Ammon's horn (tissue), 1 donor: ENCODE measurements around the gene ANTKMT.

Source experiments
- DNase-seq: peaks from one replicate; pipeline ENCODE4 v3.0.0-alpha.2; 2016; ENCODE audit warnings: low spot score

The ANTKMT gene

DNA sequence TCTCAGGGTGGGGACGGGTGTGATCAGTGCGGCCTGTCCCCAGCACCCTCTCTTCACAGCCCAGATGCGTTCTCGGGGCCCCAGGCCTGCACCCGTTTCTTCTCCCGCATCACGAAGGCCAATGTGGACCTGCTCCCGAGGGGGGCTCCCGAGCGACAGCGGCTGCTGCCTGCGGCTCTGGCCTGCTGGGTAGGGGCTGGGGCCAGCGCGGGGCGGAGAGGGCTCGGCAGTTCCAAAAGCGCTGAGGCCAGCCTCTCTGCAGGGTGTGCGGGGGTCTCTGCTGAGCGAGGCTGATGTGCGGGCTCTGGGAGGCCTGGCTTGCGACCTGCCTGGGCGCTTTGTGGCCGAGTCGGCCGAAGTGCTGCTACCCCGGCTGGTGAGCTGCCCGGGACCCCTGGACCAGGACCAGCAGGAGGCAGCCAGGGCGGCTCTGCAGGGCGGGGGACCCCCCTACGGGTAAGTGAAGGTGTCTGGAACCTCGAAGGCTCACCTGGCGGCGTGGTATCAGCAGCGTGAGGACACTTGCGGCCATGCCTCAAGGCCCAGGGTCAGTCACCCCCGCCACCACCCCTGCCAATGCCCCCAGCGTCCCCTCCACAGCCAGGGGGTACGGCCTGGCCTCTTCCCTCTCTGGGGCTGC is 44.0 kb downstream of the ANTKMT start:
- no peak for DNase-seq

DNA sequence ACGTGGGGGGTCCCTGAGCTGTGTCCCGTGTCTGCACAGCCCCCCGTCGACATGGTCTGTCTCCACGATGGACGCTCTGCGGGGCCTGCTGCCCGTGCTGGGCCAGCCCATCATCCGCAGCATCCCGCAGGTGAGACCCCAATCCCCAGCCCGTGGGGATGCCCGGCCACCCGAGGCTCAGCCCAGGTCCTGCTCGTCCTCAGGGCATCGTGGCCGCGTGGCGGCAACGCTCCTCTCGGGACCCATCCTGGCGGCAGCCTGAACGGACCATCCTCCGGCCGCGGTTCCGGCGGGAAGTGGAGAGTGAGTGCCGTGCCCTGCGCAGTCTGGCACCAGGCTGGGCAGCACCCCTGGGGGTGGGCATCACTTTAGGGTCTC is 44.5 kb downstream of the ANTKMT start:
- DNase-seq: no peak

DNA sequence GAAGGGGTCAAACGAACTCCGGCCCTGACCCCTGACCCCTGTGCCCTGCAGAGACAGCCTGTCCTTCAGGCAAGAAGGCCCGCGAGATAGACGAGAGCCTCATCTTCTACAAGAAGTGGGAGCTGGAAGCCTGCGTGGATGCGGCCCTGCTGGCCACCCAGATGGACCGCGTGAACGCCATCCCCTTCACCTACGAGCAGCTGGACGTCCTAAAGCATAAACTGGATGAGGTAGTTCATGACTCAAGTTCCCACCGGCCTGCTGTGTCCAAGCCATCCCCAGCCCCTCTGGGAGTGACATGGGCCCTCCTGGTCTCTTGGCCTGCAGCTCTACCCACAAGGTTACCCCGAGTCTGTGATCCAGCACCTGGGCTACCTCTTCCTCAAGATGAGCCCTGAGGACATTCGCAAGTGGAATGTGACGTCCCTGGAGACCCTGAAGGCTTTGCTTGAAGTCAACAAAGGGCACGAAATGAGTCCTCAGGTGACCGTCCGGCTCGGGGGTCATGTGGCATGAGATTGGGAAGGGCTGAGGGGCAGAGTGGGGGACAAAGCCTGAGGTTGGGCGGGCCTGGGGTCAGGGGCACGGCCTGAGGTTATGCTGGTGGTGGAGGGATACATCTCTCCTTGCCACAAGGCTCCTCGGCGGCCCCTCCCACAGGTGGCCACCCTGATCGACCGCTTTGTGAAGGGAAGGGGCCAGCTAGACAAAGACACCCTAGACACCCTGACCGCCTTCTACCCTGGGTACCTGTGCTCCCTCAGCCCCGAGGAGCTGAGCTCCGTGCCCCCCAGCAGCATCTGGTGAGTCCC is 45.3 kb downstream of the ANTKMT start:
- DNase-seq: no peak

DNA sequence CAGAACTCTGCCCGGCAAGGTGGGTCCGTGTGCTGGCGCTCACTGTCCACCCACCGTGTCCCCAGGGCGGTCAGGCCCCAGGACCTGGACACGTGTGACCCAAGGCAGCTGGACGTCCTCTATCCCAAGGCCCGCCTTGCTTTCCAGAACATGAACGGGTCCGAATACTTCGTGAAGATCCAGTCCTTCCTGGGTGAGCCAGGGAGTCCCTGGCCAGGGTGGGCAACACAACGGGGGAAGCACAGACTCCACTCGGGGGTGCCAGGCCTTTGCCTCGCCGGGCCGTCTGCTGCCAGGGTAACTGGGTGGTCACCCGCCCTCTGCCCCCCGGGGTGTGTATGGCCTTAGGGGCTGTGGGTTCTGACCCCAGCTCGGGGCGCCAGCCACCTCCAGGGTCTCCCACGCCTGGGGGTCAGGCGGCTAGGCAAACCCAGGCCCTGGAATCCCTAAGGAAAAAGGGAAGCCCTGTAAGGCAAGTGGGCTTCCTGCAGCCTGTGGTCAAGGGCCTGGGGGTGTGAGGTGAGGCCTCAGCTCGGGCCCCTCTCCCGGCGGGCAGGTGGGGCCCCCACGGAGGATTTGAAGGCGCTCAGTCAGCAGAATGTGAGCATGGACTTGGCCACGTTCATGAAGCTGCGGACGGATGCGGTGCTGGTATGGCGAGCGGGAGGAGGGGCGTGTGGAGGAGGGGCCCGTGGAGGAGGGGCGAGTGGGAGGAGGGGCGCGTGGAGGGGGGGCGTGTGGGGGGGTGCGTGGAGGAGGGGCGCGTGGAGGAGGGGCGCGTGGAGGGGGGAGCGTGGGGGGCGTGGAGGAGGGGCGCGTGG is 46.1 kb downstream of the ANTKMT start:
- DNase-seq: no peak

DNA sequence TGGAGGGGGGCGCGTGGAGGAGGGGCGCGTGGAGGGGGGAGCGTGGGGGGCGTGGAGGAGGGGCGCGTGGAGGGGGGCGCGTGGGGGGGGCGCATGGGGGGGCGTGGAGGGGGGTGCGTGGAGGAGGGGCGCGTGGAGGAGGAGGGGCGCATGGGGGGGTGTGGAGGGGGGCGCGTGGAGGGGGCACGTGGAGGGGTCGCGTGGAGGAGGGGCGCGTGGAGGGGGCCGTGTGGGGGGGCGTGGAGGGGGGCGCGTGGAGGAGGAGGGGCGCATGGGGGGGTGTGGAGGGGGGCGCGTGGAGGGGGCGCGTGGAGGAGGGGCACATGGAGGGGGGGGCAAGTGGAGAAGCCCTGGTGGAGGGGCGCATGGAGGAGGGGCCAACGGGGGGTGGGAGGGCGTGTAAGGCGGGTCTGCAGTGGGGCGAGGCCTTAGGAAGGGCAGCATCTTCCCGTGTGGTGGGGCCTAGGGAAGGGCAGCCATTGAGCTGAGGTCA is 46.8 kb downstream of the ANTKMT start:
- no peak for DNase-seq

DNA sequence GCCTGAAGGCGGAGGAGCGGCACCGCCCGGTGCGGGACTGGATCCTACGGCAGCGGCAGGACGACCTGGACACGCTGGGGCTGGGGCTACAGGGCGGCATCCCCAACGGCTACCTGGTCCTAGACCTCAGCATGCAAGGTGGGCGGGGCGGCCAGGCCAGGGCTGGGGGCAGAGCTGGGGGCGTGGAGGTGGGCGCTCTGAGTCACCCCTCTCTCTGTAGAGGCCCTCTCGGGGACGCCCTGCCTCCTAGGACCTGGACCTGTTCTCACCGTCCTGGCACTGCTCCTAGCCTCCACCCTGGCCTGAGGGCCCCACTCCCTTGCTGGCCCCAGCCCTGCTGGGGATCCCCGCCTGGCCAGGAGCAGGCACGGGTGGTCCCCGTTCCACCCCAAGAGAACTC is 47.5 kb downstream of the ANTKMT start:
- no peak for DNase-seq

DNA sequence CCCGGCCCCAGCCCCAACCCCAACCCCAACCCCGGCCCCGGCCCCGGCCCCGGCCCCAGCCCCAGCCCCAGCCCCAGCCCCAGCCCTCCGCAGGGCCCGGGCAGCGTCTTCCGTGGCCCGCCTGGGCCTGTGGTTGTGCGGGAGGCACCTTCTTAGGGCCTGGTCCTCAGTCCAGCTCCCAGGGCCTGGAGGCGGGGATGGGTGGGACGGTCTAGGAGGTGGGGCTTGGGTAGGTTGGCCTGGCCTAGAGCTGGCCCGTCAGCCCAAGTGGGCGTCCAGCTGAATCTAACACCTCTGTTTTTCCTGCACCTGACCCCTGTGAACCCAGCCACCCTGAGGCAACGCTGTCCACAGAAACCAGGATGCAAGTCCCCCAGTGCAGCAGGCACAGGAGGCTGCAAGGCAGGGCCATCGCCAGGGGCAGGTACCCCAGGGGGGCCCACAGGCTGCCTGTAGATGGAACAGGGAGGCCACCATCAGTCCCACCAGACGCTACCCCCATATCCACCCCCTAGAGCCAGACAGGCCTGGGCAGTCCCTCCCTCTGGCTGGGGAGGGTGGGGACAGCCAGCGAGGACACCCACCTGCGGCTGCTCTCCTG is 48.3 kb downstream of the ANTKMT start:
- DNase-seq: no peak

DNA sequence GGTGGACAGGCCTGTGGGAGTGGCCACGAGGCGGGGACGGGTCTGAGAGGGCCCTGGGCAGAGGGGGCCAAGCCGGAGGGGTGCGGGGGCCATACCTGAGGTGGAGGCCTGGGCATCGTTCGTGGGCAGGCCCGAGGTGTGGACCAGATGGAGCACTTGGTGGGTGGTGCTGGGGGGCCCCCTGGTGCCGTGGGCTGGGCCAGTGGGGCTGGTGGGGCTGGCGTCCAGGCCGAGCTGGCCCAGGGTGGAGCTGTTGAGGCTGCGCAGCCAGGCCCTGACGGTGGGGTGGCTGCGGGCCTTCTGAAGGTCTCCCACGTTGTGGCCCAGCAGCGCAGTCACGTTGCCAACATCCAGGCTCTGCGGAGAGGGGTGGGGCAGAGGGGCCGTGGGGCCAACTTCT is 49.0 kb downstream of the ANTKMT start:
- no peak for DNase-seq

DNA sequence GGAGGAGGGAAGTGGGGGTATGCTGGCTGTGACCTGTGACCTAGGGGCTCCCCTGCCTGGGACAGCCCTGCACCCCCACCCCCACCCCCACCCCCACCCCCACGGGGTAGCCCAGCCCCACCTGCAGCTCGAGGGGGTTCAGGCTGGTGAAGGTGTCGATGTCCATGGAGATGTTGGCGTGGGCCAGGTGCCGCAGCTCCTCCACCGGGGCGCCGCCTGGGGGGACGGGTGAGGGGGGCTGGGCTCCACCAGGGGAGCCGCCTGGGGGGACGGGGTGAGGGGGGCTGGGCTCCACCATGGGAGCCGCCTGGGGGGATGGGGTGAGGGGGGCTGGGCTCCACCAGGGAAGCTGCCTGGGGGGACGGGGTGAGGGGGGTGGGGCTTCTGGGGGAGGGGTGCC is 49.5 kb downstream of the ANTKMT start:
- DNase-seq: no peak
